Hair follicle dermal papilla cell (primary cell): ENCODE measurements around the gene SRSF7. TPM values are rescaled to one million over a fixed set of nuclear protein-coding genes. Genes with fewer than 3 reads are reported as not detected.

Source experiments
- total RNA-seq: library from RNA; depleted of rRNA; stranded (reverse); fragments of >200 nt; gene quantifications from 2 replicates; pipeline ENCODE4 v1.2.3, GENCODE V29; 2012

SRSF7 gene
- 76.6 and 82.3 TPM in 2 replicates for total RNA-seq

DNA sequence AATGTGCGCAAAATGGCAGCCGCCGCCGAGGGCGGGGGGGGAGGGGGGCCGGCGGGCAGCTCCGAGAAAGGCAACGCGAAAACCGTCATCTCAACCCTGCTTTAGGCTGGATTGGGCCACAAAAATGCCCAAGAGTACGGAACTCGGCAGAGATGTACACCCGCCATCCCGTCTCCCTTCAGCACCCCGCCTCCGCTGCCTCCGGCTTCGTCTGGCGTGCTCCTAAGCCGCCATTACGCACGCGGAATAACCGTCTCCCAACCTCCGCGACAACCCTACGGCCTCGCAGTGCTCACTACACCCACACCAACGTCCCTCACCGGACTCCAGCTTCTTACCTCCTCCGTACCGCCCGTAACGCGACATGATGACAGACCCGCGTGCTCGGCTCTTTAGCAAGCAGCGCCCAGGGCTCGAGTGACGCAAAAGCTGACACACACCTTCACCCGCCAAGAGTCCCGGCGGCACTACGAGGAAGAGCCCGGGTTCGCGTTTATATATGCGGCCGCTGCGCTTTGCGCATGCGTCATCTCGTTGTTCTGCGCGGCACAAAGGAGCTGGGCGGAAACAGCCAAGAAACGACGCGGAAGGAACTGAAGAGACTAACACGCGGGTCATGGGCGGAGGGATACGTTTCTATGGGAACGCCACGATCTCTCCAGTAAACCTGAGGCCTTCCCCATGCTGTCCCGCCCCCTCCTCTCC lies at the start of gene SRSF7:
Gene SRSF7 (minus strand): TSS at position 471 of the 705 bp plus-strand sequence. CDS start 105 bp downstream, at position 366.

Other genes with a start within 250 kb of the SRSF7 start
- 32.8 and 45.9 TPM in 2 replicates for gene HNRNPLL, start 148.4 kb downstream of the SRSF7 start, total RNA-seq
- gene GALM, start 85.2 kb downstream of the SRSF7 start, total RNA-seq = 12.4 and 13.5 TPM in 2 replicates
- gene GEMIN6, start 26.8 kb upstream of the SRSF7 start, total RNA-seq = 3.9 and 6.2 TPM in 2 replicates
- gene DHX57, start 124.6 kb upstream of the SRSF7 start, total RNA-seq = 17.5 and 22.7 TPM in 2 replicates
- gene MORN2, start 124.6 kb upstream of the SRSF7 start, total RNA-seq = 10.4 and 16.4 TPM in 2 replicates
- 0.32 and 0.61 TPM in 2 replicates for gene ARHGEF33, start 138.5 kb upstream of the SRSF7 start, total RNA-seq